ENCODE data around the gene IL2RA.
"Not testable (repeated sequence)": the region's sequence is repeated elsewhere in the genome, so short reads cannot be mapped to it uniquely, and the experiment has no call there.

IL2RA gene

DNA sequence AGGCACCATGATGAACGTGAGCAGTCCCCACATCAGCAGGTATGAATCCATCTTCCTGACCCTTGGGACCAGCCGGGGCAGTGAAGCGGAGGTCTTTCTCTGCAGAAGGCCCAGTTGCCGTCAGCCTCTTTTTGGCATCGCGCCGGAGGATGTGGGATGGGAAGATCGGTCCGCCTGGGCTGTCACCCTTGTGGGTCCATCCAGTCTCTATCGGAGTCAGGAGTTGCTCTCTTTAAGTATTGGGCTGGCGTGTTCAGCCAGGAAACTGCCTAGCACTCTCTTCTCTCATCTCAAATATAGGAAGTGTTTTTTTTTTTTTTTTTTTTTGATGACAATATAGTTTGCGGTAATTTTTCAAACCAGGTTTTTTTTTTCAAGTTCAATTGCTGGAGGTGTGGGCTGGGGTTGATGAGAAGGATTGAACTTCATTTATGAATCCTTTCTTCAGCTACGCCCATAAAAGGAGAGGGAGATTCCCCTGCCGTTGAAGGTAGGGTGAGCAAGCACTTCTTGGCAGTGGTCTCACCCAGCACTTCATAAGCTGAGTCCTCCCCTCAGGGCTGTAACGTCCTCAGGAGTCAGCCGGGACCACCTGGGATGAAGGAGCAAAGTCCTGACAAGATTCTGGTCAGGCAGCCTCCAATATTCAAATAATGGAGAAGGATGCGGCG, at the start of gene IL2RA:
Gene IL2RA, minus strand, starts transcription at position 267 of the 671 bp plus-strand sequence. Its CDS starts 216 bp downstream, at position 51.
- DNase-seq (ENCODE audit: low spot score): no peak

- no peak for DNase-seq (ENCODE audit: low spot score)
Observed at GRCh38 chr10:6110136-6110535, 48.0 kb upstream of the IL2RA start.

- no peak for DNase-seq (ENCODE audit: low spot score)
Observed at GRCh38 chr10:6109444-6109775, 47.2 kb upstream of the IL2RA start.

- DNase-seq (ENCODE audit: low spot score): peak; percentile 61
Observed at GRCh38 chr10:6108631-6109443, 46.7 kb upstream of the IL2RA start.

DNA sequence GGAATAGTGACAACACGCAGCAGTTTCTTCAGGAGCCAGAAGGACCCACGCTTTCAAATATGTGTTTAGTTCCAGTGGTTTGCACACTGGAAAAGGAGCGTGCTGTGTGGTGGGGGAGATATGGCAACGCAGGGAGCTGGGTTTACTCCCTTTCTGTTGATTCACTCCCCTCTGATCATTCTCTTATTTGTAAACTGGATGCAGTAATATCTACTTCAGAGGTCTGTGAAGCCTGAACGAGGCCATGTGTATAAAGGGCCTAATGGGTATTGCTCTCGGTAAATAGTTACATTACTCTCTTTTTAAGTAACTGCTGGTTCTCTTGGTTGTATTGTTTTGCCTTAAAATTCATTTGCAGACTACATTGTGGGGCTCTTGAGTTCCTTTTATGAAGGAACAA, 45.9 kb upstream of the IL2RA start:
- no peak for DNase-seq (ENCODE audit: low spot score)

DNA sequence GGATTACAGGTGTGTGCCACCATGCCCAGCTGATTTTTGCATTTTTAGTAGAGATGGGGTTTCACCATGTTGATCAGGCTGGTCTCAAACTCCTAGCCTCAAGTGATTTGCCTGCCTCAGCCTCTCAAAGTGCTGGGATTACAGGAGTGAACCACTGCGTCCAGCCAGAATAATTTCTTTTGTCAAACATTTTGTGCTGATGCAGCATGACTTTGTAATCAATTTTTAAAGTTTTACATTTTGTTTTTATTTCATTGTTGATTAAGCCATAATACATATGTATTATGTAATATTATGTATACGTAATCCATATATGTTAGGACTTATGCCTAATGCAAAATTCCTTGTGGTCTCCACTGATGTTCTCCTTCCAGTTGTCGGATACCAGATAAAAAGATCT, 45.4 kb upstream of the IL2RA start:
- not testable (repeated sequence) for DNase-seq (ENCODE audit: low spot score)

DNA sequence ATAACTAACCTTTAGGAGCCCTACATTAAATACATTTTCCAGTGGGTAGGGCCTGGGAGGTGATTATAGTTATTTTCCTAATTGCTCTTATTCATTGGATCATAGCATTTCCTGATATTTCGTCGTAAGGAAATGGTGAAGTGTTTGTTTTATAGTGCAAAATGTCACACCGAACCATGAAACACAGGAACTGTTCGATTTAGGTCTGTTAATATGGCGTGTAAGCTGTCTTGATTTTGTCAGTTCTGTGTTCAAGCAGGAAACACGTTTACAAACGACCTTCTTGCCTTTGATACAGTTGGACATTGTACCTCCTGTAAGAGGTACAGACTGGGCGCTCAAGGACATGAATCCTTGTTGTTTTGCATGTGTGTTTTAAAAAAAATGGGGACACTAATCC, 41.4 kb upstream of the IL2RA start:
- no peak for DNase-seq (ENCODE audit: low spot score)

GRCh38 chr10:6102128-6102527, 40.0 kb upstream of the IL2RA start:
- no peak for DNase-seq (ENCODE audit: low spot score)

DNA sequence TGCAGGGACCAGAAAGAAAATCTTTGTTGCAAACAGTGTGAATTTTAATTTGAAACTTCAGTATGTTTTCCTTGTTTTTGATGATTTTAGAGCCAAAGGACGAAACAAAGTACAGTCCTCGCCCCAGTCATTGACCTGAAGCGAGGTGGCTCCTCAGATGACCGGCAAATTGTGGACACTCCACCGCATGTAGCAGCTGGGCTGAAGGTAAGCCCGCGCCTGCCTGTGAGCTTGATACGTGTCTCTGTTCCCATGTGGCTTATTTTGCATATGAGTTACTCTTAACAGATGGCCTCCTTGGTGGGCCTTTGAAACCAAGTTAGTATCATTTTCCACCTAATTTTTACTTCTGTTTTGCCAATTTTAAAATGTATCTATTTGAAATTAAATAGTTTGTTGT, 39.0 kb upstream of the IL2RA start:
- no peak for DNase-seq (ENCODE audit: low spot score)

DNA sequence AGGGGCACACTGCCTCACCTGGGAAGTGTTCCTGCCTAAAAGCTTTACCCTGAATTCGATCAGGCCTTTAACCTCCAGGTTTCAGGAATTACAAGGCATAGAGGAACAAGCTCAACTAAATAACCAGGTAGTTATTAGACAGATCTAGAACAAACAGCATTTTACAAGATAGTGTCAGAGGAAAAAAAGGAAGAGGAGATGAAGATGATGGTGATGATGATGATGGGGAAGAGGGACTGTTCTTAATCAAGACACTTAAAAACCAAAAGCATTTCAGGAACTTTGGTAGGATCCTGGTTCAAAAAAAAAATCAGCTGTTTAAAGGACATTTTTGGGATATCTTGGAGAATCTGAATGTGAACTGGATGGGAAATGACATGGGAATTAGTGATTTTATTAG, 38.2 kb upstream of the IL2RA start:
- DNase-seq (ENCODE audit: low spot score): no peak

GRCh38 chr10:6098156-6098555, 36.0 kb upstream of the IL2RA start:
- no peak for DNase-seq (ENCODE audit: low spot score)

DNA sequence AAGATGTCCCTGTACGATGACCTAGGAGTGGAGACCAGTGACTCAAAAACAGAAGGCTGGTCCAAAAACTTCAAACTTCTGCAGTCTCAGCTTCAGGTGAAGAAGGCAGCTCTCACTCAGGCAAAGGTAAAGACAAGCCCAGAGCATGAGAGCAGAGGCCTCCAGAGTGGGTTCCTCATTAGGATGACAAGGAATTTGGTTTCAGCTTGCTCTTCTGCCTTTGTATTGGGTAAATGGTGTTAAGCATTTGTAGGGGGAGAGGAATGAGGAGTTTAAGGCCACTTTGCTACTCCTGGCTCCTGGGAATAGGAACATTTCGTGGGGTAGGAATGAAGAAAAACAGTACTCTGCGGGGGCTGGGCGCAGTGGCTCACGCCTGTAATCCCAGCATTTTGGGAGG, 34.9 kb upstream of the IL2RA start:
- DNase-seq (ENCODE audit: low spot score): no peak

DNA sequence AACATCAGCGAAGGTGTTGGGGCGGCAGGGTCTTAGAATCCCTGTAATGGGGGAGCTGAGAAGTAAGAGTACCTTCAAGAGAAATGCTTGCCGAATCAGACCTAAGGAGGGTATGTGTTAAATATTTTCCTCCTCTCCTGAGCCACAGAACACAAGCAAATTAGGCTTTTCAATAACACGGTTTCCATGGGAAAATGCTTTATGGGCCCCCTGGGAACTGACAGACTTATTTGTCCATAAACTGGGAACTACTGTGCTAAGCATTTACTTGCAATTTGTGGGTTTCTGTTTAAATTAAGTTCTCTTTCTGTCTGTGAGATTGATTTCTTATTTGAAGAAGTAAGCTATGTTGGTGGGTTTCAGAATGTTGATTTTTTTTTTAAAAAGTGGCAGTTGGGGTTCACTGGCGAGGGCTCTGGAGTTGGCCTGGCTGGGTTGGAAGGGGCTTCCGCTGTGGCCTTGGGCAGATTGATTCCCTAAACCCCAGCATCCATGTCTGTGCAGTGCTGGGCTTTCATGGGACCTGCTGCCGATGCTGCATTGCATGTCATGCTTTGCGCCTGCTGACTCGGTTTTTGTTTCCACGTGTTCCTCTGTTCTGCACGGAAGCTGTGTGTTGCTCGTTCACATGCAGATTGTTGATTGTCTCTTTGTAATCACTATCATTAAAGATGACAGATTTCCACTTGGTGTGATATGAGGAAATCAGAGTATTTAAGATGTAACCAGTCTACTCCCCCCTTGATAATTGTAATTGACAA, 33.8 kb upstream of the IL2RA start:
- no peak for DNase-seq (ENCODE audit: low spot score)

DNA sequence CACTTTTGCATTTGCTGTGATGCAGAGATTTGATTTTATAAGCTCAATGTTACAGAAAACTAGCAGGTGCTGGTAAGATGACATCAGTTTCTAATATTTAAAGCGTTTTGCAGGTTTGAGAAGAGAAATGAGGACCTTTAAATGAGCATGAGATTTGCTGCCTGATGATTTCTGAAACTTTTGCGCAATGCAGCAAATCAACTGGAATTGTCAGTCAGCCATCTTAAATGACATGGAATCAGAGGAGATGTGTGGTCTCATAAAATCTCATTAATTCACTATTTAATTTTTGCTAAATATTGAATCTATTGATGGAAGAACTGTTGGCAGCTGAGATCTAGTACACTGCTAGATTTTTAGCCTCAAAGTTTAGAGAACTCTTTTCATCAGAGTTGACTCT, 30.6 kb upstream of the IL2RA start:
- DNase-seq (ENCODE audit: low spot score): no peak

DNA sequence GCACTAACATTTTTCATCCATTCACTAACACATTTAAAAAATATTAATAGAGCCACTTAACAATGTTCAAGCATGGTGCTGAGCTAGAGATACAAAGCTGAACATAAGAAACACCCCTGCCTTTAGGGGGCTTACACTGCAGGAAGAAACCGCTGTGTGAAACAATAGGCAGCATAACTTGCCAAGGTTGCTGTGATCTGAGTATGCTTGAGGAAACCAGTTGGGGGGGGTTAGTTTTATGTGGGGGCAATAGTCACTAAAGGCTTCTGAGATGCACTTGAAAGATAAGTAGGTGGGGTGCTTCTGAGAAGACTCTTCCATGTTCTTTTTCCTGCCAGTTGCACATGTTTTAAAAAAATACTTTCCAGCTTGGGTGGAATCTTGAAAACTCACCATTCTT, 29.5 kb upstream of the IL2RA start:
- no peak for DNase-seq (ENCODE audit: low spot score)

DNA sequence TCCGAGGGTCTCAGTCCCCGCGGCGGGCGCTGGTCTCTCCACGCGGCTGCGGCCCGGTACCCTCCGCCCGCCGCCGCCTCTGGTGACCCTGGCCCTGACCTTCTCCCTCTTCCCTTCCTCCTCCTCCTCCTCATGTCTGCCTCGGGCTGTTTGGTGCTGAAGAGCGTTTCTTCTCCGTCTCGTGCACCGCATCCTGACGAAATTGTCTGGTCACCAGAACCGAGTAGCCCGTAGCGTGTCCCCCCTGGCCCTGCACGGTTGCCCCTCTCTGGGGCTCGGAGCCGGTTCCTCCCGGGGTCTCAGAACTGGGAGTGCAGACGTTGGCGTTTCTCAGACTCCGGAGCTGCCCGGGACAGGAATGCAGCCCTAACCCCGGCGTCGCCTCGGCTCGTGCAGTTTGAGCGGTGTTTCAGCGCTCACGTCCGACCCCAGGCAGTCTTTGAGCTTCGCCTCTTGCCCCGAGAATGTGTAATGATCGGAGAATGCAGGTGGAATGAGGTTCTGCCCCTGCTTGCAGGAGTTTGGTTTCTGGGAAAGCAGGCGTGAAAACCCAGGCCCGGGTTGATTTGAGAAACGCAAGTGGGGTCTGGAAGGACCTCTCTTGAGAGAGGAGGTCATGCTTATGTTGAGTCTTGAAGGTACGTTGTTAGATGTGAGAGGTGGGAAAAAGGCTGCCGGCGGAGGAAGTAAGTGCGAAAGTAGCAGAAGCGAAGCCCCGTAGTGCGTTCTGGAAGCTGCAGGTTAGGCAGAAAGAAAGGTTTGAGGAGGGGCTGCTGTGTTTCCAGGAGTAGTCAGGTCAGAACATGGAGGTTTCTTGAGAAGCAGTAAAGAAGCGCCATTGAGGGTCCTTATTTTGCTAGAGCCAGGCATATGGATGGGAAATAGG, 27.4 kb upstream of the IL2RA start:
- peak; percentile 39 for DNase-seq (ENCODE audit: low spot score)

- peak; percentile 99 for DNase-seq (ENCODE audit: low spot score)
Observed at GRCh38 chr10:6088721-6089333, 26.7 kb upstream of the IL2RA start, which contains the start of gene RBM17. RBM17 (plus strand) TSS chr10:6089034; CDS start chr10:6097066, 8,032 bp downstream.

DNA sequence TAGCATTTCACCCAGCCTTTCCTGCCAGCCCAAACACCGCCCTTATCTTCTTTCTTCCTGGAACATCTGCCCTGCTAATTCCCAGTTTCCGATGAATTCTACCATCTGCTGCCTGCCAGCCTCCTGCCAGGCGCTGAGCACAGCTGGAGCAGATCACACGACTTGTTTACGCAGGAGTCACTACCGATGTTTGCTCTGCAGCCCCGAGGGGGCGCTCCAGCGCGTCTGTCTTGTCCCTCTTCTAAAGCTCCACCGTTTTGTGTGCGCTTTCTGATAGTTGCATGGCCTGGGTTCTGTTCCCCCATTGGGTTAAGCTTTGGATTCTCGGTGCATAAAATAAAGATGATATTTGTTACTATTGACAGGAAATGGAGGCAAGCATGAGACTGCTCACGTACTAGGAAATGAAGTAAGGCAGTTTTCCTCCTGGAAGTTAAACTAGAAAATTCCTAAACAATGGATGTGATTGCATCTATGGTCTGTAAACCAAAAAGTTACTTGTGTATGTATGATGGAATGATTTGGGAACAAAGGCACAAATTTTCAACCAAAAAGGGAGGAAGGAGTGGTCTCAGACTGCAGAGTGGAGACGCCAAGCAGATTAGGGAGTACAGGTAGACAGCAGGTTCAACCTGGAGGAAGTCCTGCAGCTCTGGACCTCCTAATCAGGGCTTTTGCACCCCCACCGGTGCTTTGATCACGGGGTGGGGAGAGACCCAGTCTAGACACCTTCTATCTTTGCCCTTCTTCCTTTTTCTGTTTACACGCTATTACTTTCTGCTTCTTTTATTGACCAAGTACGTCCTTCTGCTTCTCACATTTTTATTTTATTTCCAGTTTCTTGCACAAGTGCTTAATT, 24.4 kb upstream of the IL2RA start:
- DNase-seq (ENCODE audit: low spot score): peak; percentile 87

DNA sequence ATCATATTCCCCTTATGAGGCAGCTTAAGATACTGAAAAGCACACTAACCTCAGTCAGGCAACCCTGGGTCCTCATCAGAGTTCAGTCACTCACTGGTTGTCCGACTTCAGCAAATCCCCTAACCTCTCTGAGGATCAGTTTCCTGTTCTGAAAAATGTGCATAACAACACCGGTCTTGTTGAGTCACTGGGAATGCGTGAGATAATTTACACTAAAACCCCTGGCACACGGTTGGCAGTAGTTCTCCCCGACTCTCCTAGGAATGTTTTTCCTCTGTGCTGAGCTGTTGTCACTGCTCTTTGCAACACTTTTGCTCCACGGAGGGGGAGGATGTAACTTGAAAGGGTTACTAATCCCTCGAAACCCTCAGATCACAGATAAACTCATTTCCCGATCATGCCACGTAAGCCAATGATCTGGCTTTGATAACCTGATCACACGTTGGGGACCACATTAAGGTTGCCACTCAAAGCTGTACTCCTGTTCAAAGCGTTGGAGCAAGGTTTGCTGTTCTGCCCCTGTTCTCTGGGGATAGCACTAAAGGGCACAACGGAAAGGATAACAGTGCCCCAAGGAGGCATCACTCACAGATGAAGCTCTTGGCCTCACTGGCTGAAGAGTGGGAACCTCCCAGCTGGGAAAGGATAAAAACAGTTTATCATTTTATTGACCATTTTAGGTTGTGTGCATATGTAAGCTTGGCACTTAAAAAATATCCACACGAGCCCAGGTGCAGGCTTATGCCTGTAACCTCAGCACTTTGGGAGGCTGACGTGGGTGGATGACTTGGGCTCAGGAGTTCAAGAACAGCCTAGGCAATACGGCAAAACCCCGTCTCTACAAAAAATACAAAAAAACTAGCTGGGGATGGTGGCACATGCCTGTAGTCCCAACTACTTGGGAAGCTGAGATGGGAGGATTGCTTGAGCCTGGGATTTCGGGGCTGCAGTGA, 21.6 kb upstream of the IL2RA start:
- no peak for DNase-seq (ENCODE audit: low spot score)
